GM10266 (cell line): Measurements from ENCODE around the gene ADPRHL1.

Source experiments
- DNase-seq: peaks from one replicate; pipeline ENCODE4 v3.0.0; 2012; ENCODE audit errors: extremely low spot score
- CTCF ChIP-seq: IDR thresholded peaks from 2 replicates; pipeline ENCODE4 v1.5.1; 2012; ENCODE audit warnings: mild to moderate bottlenecking, low read depth; ENCODE audit not compliant: control insufficient read depth, insufficient read depth; ENCODE audit errors: missing control alignments

ADPRHL1 gene

GRCh38 chr13:113429608-113429985, 23.7 kb downstream of the ADPRHL1 start:
- no peak for DNase-seq
- TF ChIP-seq CTCF: no peak

- TF ChIP-seq CTCF: no peak
- no peak for DNase-seq
Measured at GRCh38 chr13:113428871-113429607, 24.2 kb downstream of the ADPRHL1 start.

GRCh38 chr13:113428469-113428865, 24.8 kb downstream of the ADPRHL1 start:
- no peak for TF ChIP-seq CTCF
- DNase-seq: no peak

GRCh38 chr13:113427562-113428468, 25.5 kb downstream of the ADPRHL1 start:
- TF ChIP-seq CTCF: no peak
- DNase-seq: no peak

- no peak for TF ChIP-seq CTCF
Measured at GRCh38 chr13:113426591-113426986, 26.7 kb downstream of the ADPRHL1 start.

GRCh38 chr13:113425941-113426590, 27.2 kb downstream of the ADPRHL1 start:
- TF ChIP-seq CTCF: no peak
- DNase-seq: no peak

More at GRCh38 chr13:113426591-113426986, 26.7 kb downstream of the ADPRHL1 start:
- no peak for DNase-seq
